DOHH2 (cell line): Measurements from ENCODE around the gene ZNF771.

ENCODE experiments used
- EZH2phosphoT487 ChIP-seq: fragments of 200-600 bp; sonication (generic); IDR thresholded peaks from 2 replicates; pipeline ENCODE4 v1.6.1; 2017; ENCODE audit warnings: borderline replicate concordance, mild to moderate bottlenecking, antibody characterized with exemption, low read length, moderate library complexity, mixed read lengths
- TF ChIP-seq, protein P1 (sequence below): fragments of 200-600 bp; sonication (generic); IDR thresholded peaks from one replicate; pipeline ENCODE4 v1.5.1; 2014; ENCODE audit warnings: antibody characterized with exemption, mild to moderate bottlenecking, low read depth, low read length; ENCODE audit not compliant: poor library complexity, severe bottlenecking

DNA sequence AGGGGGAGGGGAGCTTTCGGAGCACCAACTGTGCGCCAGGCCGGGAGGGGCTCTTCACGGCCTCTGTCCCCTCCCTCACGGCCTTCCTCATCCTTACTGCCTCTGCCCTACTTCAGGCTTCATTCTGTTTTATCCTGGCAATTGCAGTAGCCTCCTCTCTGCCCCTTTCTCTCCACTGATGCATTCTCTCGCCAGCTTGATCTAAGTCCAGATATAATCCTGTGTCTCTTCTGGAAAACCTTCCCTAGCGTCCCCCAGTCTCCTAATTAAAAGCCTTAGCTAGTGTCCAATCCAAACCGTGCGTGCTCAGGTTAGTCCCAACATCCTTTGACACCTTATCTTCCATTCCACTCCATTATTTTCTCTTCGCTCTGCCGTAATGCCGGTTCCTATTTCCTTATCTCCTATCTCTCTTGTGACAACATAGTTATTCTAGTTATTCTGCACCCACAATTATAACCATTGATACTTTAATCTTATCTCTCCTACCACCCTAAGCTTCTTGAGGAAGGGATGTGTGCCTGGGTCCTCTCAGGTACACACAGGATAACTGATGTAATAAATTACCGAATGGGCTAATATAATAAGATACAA lies 11.3 kb upstream of the ZNF771 start:
- TF ChIP-seq, protein P1, sequence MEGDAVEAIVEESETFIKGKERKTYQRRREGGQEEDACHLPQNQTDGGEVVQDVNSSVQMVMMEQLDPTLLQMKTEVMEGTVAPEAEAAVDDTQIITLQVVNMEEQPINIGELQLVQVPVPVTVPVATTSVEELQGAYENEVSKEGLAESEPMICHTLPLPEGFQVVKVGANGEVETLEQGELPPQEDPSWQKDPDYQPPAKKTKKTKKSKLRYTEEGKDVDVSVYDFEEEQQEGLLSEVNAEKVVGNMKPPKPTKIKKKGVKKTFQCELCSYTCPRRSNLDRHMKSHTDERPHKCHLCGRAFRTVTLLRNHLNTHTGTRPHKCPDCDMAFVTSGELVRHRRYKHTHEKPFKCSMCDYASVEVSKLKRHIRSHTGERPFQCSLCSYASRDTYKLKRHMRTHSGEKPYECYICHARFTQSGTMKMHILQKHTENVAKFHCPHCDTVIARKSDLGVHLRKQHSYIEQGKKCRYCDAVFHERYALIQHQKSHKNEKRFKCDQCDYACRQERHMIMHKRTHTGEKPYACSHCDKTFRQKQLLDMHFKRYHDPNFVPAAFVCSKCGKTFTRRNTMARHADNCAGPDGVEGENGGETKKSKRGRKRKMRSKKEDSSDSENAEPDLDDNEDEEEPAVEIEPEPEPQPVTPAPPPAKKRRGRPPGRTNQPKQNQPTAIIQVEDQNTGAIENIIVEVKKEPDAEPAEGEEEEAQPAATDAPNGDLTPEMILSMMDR: no peak
- no peak for TF ChIP-seq EZH2phosphoT487
